ENCODE results near the gene CCDC197. TPM values are rescaled to one million over a fixed set of nuclear protein-coding genes. Genes with fewer than 3 reads are reported as not detected.

The CCDC197 gene
- total RNA-seq, 1 donor: not detected

GRCh38 chr14:94000267-94000666 lies 3.2 kb downstream of the CCDC197 start:
- H3K4me3 ChIP-seq (ENCODE audit: low read depth, low read length): no peak overlapping the region
- no peak for TF ChIP-seq CTCF (IDR thresholded peaks at IDR 0.05; ENCODE audit: insufficient read depth, low read length)
- DNase-seq (ENCODE audit: low read depth): no peak

- no peak overlapping the region for H3K4me3 ChIP-seq (ENCODE audit: low read depth, low read length)
- DNase-seq (ENCODE audit: low read depth): no peak
- TF ChIP-seq CTCF (IDR thresholded peaks at IDR 0.05; ENCODE audit: insufficient read depth, low read length): no peak
These were observed 3.9 kb downstream of the CCDC197 start for GRCh38 chr14:94001016-94001415.

- H3K4me3 ChIP-seq (ENCODE audit: low read depth, low read length): no peak overlapping the region
- TF ChIP-seq CTCF (IDR thresholded peaks at IDR 0.05; ENCODE audit: insufficient read depth, low read length): peak; percentile 94
- DNase-seq (ENCODE audit: low read depth): peak; percentile 76
These were observed 4.6 kb downstream of the CCDC197 start for GRCh38 chr14:94001501-94002396.

GRCh38 chr14:94003397-94003796 lies 6.3 kb downstream of the CCDC197 start:
- H3K4me3 ChIP-seq (ENCODE audit: low read depth, low read length): no peak overlapping the region
- TF ChIP-seq CTCF (IDR thresholded peaks at IDR 0.05; ENCODE audit: insufficient read depth, low read length): no peak
- DNase-seq (ENCODE audit: low read depth): no peak

GRCh38 chr14:94004015-94004414 lies 6.9 kb downstream of the CCDC197 start:
- no peak for TF ChIP-seq CTCF (IDR thresholded peaks at IDR 0.05; ENCODE audit: insufficient read depth, low read length)
- no peak overlapping the region for H3K4me3 ChIP-seq (ENCODE audit: low read depth, low read length)
- DNase-seq (ENCODE audit: low read depth): no peak

- no peak for DNase-seq (ENCODE audit: low read depth)
- peak; percentile 53 for TF ChIP-seq CTCF (IDR thresholded peaks at IDR 0.05; ENCODE audit: insufficient read depth, low read length)
- no peak overlapping the region for H3K4me3 ChIP-seq (ENCODE audit: low read depth, low read length)
These were observed 8.4 kb downstream of the CCDC197 start for GRCh38 chr14:94005324-94006073.

Data from fibroblast of the aortic adventitia (primary cell).